Activated CD4-positive, alpha-beta T cell treated with anti-CD3 and anti-CD28 coated beads, Interleukin-2, amount 50 U/mL, for 24 hours (primary cell): Measurements from ENCODE around the gene PELI3.
A peak's percentile ranks its signal among the peaks of the same experiment; 100 is the strongest.
"Not testable (repeated sequence)": the region's sequence is repeated elsewhere in the genome, so short reads cannot be mapped to it uniquely, and the experiment has no call there.

Source experiments
- DNase-seq, 2 donors: peaks; one replicate each; pipeline ENCODE4 v3.0.0-alpha.2; 2020; ENCODE audit warnings: low read depth in 1 of 2, low spot score in 1 of 2

The PELI3 gene

GRCh38 chr11:66466225-66467033 is at the start of gene PELI3:
TSS of gene PELI3 (plus strand) at chr11:66466905. CDS start at chr11:66468129, 1,224 bp downstream.
- DNase-seq: peak; percentile 91 to 97

GRCh38 chr11:66417000-66417399 is 49.7 kb upstream of the PELI3 start:
- no peak for DNase-seq

GRCh38 chr11:66418168-66418985 is 48.3 kb upstream of the PELI3 start:
- peak; percentile 30 to 53 for DNase-seq

- DNase-seq: no peak
Measured at GRCh38 chr11:66418986-66419308, 47.8 kb upstream of the PELI3 start.

GRCh38 chr11:66419825-66420224 is 46.9 kb upstream of the PELI3 start:
- no peak for DNase-seq

DNA sequence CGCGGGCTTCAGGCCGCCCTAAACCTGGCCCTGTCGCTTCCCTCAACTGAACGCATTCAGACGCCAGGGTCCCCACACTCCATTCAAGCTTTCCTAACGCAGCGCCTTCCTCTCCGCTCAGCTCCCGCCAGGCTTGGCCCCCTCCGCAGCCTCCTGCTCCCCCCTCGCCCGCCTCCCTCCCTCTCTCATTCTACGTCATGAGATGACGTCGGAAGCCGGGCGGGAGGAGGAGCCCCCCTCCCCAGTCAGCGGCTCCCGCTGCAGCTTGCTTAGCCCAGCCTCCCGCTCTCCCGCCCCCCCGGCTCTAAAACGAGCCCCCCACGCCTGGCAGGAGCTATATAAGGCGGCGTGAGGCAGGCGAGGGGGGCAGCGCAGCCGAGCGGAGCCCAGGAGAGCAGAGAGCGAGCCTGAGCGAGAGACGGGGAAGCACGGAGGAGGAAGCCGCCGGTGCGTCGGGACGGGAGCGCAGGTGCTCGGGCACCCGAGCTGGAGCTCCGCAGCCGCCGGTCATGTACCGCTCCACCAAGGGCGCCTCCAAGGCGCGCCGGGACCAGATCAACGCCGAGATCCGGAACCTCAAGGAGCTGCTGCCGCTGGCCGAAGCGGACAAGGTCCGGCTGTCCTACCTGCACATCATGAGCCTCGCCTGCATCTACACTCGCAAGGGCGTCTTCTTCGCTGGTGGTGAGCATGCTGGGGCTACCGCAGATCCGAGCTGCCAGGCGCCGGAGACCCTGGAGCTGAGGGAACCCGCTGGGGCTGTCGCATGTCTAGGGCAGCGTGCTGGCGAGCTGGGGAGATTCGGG is 45.8 kb upstream of the PELI3 start, which contains the start of gene NPAS4:
Gene NPAS4 (plus strand): TSS at position 365 of the 806 bp plus-strand sequence. CDS start 145 bp downstream, at position 510.
- no peak for DNase-seq

GRCh38 chr11:66421492-66422205 is 45.1 kb upstream of the PELI3 start:
- peak; percentile 83 to 88 for DNase-seq

GRCh38 chr11:66426314-66426713 is 40.4 kb upstream of the PELI3 start:
- DNase-seq: no peak

GRCh38 chr11:66428933-66429332 is 37.8 kb upstream of the PELI3 start:
- DNase-seq: no peak

DNA sequence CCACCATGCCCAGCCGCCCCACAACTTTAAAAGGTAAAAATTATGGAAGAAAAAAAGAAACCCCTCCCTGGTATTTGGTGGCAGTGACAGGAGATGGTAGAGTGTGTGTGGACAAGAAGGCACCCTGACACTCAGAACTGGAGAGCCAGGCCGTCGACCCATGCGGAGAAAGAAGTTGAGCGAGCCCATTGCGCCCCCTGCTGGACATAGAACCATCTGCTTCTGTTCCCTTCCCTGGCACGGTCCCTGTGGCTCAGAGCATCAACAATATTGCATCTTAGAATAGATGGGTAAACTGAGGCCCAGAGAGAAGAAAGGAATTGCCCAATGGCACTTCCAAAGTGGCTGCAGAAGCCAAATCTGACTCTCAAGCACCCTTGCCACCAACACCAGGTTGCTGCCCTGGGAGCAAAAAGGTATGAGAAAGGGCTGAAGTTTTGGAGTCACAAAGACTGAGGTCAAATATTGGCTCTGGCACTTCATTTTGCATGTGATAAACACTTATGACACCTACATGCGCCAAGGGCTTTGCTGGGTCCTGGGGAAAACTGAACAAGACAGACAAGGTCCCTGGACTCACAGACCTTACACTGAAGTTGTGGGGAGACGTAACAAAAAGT is 36.6 kb upstream of the PELI3 start:
- DNase-seq: peak; percentile 59 to 72

DNA sequence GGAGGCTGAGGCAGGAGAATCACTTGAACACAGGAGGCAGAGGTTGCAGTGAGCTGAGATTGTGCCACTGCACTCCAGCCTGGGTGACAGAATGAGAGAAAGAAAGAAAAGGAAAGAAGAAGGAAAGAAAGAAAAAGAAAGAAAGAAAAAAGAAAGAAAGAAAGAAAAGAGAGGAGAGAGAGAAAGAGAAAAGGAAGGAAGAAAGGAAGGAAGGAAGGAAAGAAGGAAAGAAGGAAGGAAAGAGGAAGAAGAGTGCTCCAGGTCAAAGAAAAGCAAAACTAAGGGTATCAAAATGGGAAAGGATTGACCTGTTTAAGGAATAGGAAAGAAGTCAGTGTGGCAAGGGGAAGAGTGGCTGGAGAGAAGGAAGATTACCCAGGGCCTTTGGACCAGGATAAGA is 35.4 kb upstream of the PELI3 start:
- DNase-seq: not testable (repeated sequence)

GRCh38 chr11:66431871-66432329 is 34.8 kb upstream of the PELI3 start:
- DNase-seq: not testable (repeated sequence)

DNA sequence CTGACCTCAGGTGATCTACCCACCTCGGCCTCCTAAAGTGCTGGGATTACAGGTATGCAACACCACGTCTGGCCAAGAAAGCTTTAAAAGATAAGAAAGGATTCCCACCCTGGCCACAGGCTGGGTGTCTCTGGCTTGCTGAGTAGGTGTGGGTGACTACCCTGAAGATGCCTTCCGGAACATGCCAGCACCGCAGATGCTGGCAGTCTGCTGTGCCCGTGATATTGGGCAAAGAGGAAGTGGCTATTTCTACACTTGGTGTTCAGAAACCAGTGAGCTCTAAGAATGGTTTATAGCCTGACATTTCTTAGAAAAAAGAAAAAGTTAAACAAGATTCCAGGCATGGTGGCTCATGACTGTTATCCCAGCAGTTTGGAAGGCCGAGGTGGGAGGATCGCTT is 34.1 kb upstream of the PELI3 start:
- no peak for DNase-seq

- DNase-seq: no peak
Measured at GRCh38 chr11:66437979-66438503, 28.7 kb upstream of the PELI3 start.

GRCh38 chr11:66438504-66439466 is 27.9 kb upstream of the PELI3 start, which contains the start of gene MRPL11:
TSS of gene MRPL11 (minus strand) at chr11:66438848. CDS start at chr11:66438754, 94 bp downstream.
- DNase-seq: peak; percentile 71 to 84

GRCh38 chr11:66440101-66440939 is 26.4 kb upstream of the PELI3 start:
- DNase-seq: not testable (repeated sequence)

- DNase-seq: not testable (repeated sequence)
Measured at GRCh38 chr11:66440940-66441282, 25.8 kb upstream of the PELI3 start.

DNA sequence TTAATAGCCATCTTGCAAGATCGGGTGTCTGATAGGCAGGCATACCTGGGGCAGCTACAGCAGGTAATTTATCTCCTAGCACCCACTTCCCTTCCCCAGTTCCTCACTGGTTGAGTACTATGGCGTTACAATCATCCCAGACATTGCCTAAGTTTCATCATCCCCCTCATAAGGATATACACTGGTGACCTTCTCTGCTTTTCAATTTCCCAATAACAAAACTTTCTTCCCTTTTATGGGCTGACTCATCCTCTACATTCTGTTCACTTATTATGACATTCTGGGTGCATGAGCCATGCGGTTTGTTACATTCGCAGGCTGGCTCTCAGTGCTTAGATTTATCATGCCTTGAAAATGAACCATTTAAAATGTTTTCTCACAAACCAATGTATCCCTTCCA is 23.1 kb upstream of the PELI3 start:
- no peak for DNase-seq
